NCI-H1417 (cell line): ENCODE data around the gene C1QTNF3.
"Not testable (repeated sequence)": the region's sequence is repeated elsewhere in the genome, so short reads cannot be mapped to it uniquely, and the experiment has no call there.

Experiments used
- DNase-seq, 3 experiments: peaks; one replicate each; lab custom pipeline; 2025; lab: John Stamatoyannopoulos, UW

Gene C1QTNF3

DNA sequence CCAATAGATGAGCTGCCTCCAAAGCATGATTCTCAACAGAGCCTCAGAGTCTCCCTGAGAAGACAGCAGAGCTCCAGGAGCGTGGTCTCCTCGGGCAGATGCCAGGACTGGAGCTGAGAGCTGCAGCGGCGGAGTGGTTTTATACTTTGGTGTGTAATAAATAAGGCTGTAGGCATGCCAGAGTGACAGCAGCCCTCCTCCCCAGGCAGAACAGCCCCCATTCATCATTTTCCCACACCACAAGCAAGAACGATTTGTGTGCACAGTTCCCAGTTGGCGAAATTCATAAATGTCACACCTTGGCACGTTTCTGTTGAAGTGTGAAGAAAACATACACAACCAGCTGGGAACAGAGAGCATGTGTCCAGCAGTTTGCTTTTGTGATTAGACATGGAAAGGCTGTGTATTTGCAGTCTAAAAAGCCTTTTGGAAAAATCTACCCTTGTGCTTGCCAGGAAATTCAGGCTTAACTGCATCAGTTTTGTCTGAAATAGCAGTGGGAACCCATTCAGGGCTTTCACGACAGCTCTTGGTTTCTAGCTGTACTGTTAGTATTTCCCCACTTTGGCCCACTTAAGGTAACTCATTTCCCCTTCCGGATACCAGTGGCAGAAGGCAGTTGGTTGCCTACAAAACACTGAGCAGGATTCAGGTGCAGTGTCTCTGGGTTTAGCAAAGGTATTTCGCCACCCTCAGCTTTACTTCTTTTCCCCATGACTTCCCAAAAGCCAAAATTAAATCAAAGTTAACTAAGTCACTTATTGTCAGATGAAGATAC lies at the start of gene C1QTNF3:
TSS of gene C1QTNF3 (minus strand) at position 115 of the 778 bp plus-strand sequence. CDS start at position 27, 88 bp downstream.
- DNase-seq, result no peak

GRCh38 chr5:34091039-34091438 lies 48.0 kb upstream of the C1QTNF3 start:
- not testable (repeated sequence) for DNase-seq

GRCh38 chr5:34089802-34090201 lies 46.8 kb upstream of the C1QTNF3 start:
- not testable (repeated sequence) for DNase-seq

DNA sequence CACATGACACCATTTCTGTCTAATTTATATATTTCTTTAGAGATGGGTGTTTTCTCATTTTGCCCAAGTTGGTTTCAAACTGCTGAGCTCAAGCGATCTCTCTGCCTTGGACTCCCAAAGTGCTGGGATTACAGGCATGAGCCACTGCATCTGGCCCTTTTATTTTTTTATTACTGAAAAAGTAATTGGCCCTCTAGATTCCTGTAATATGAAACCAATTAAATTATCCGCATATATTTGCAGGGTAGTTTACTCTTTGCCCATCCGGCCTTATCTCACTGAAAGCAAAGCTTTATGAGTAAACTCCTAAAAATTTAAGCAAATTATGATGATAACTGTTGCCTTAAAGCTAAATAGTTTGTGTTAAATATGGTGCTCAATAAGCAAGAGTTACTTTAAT lies 44.7 kb upstream of the C1QTNF3 start:
- DNase-seq, result not testable (repeated sequence)

DNA sequence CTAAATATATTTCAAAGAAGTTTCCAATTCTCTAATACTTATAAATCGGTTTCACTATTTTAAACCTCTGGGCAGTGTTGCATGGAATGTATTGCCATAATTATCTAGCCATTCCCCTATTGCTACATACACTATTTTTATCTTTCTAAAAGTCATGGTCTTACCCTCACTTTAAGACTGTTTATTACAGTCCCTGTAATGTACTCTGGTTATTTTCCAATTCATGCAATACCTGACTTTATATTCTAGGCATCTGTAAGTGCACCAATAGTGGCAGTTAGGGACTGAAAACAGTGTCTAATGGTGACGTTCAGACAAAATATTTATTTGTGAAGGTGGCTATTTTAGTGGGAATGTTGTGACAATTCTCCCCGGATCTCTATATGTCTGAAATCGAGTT lies 40.9 kb upstream of the C1QTNF3 start:
- not testable (repeated sequence) for DNase-seq

DNA sequence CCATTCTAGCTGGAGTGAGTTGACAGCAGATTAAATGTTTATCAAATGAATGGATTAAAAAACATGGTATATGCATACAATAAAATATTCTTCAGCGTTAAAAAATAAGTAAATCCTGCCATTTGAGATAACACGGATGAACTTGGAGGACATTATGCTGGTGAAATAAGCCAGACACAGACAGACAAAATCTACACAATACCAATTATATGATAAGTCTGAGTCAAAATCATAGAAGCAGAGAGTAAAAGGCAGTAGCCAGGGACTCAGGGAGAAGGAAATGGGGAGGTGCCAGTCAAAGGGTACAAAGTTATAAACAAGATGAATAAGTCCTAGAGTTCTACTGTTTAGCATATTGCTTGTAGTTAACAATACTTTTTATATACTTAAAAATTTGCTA lies 36.5 kb upstream of the C1QTNF3 start:
- DNase-seq, result not testable (repeated sequence)

DNA sequence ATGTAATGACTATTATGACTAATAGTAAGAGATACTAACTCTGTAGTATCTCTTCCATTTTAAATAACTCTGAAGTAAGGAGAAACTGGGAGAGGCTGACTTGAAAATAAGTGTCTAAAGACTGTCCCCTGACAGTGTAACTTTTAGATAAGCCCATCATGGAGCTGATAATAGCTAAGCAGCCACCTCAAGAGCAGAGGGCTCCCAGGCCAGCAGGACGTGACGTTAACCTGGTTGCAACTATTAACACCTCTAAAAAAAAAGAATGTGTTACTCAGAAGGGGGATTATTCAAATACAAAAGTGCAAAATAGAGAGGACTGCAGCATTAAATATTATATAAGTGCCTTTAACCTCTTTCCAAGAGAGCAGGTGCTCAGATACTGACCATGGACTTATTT lies 34.6 kb upstream of the C1QTNF3 start:
- DNase-seq, result not testable (repeated sequence)

DNA sequence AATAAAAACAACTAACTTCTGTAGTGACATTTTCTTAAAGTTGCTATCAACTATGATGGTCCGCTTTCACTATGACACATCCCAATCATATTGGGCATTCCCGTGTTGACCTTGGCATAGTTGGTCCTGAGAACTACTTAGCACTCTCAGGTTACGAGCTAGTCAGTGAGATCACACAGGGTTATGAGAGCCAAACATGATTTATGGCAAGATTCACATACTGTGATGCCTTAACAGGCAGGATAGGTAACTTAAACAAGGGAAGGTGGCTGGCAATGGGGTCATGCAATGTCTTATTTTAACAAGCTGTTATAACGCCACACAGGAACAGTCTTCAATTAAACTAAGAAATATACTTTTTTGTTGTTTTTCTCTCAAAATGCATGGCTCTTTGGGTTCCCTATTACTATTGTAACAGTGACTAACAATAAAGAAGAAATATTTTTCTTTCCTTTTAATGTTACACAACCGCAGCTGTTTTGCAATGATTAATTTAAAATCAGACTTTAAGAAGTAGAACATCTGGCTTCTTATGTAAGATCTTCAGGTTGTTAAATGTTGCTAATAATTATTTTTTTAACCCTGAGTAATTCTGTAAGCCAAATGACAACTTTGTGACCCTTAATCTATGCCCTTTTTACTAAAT lies 33.8 kb upstream of the C1QTNF3 start:
- not testable (repeated sequence) for DNase-seq

GRCh38 chr5:34074472-34074871 lies 31.5 kb upstream of the C1QTNF3 start:
- not testable (repeated sequence) for DNase-seq

DNA sequence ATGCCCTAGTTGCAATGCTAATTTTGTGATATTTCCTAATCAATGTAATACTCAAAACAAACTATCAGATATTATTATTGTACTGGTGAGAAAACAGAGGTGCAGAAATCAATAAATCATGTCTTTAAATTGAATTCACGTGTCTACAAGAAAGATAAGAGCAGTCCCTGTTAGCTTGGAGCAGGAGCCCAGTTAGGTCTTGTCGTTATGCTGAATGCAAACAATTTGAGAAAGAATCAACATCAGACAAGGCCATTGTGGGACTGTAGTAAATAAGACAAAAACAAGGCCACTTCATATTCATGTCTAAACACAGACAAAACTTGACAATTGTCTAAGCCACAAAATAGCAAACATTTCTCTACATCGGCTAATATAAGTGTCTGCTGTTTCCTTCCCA lies 31.1 kb upstream of the C1QTNF3 start:
- not testable (repeated sequence) for DNase-seq

DNA sequence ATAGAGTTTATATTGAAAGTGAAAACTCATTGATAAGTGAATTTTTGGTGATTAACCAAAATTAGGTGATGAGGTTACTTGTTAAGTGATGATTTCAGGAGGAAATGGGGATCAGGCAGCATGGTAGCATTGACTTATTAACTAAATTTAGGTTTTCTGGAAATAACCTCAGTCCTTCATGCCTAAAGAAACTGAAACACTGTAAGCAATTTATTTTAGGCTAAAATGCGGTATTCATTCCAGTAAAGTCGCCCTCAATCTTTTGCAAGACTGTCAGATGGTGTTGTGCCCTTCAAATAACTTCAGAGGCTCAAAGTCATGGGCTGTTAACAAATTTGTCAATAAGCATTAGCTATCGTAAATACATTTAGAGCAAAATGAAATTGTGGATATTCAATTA lies 27.6 kb upstream of the C1QTNF3 start:
- DNase-seq, result not testable (repeated sequence)

- no peak for DNase-seq
Measured at GRCh38 chr5:34064656-34065055, 21.6 kb upstream of the C1QTNF3 start.

DNA sequence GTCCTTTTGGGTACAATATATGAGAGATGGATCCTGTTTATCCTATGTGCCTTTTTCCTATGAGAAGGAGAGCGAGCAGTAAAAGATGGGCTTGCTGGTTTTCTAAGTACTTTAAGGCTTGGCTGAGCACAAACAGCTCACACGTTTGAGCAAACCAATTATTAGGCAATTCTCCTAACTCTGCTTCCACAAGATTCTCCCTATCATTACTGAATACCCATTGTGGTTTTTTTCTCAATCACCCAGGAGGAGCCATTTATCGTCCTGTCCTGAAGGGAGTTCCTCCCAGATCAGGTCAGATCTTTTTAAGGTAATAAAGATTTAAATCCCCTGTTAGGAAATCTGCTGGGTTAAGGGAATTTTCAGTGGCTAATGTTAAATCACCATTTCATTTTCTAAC lies 19.4 kb upstream of the C1QTNF3 start:
- no peak for DNase-seq

DNA sequence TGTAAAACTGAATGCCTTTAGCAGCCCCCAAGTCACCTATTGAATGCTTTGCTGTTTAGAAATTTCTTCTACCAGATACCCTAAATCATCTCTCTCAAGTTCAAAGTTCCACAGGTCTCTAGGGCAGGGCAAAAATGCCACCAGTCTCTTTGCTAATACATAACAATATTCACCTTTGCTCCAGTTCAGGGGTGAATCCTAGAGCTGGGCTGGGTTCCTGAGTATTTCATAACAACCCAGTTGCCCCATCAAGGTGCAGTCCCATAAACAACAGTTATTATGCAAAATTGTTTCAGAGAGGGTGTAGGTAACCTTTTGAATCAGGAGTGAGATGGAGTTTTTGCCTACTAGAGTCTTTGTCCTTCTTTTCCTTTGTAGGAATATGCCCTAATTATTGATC lies 19.0 kb upstream of the C1QTNF3 start:
- no peak for DNase-seq

- DNase-seq, result no peak
Measured at GRCh38 chr5:34059977-34060376, 17.0 kb upstream of the C1QTNF3 start.

DNA sequence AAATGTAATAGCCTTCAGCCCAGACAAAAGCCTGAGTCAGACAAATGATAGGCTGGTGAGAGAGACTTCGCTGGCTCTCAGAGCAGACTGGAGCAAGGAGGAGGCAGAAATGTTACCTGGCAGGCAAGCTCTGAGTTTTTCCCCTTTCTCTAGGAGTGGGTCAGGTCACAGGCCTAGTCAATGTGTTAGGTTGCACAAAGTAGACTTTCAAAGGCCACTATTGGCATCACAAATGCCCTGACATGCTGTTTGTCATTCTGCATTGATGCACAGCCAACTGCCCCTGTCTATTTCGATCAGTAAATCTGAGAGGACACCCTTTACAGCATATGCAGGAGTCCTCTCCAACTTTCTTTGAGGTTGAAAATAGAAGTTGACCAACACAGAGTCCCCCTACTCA lies 15.5 kb upstream of the C1QTNF3 start:
- no peak for DNase-seq

DNA sequence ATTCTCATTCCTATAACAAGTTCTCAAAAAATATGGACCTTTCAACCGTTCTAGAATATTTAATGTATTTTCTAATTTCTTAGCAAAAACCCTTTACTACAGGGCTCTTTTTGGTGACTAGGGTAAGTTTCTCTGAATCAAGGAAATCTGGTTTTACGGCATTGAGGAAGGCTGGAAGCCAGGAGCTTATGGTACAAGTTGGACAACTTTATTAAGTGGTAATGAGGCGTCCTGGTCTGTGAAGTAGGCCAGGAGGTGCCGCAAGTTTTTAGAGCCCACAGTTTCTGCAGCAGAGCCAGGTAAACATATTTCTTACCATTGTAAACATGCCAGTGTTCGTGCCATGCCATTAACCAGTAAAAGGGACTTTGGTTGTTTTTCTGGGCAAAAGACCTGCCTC lies 14.6 kb upstream of the C1QTNF3 start:
- no peak for DNase-seq

GRCh38 chr5:34057118-34057517 lies 14.1 kb upstream of the C1QTNF3 start:
- DNase-seq, result no peak

GRCh38 chr5:34055667-34056066 lies 12.7 kb upstream of the C1QTNF3 start:
- no peak for DNase-seq

- no peak for DNase-seq
Measured at GRCh38 chr5:34054400-34054729, 11.4 kb upstream of the C1QTNF3 start.

- peak in 1 of 3 experiments; percentile 12 for DNase-seq
Measured at GRCh38 chr5:34053571-34054399, 10.8 kb upstream of the C1QTNF3 start.

GRCh38 chr5:34053133-34053532 lies 10.1 kb upstream of the C1QTNF3 start:
- DNase-seq, result no peak
